Measurements from ENCODE around the gene PCDH1. TPM values are rescaled to one million over a fixed set of nuclear protein-coding genes. Genes with fewer than 3 reads are reported as not detected.

PCDH1 gene
- total RNA-seq, 6 experiments from 2014 or later = 20.8 to 44.1 (median 29.4) TPM

- H3K4me3 ChIP-seq = peak overlapping the region; percentile 62 to 76 (median 69)
- DNase-seq (peak; percentile 94 to 95 (median 94)), ATAC-seq (peak; percentile 90 to 95 (median 94))
- no peaks in the 10 kb centered on the region for H3K9me3 ChIP-seq
- WGBS (ENCODE audit: insufficient coverage, low coverage, low lambda C conversion rate, missing lambda C conversion rate) = 0% methylated on average over 13 of the region's 73 CpGs
- peak overlapping the region; percentile 94 to 99 (median 97) for H3K27ac ChIP-seq
- intact Hi-C loops (cut with DNase I) = no loop called here
- no peaks in the 10 kb centered on the region for H3K27me3 ChIP-seq
- H3K4me1 ChIP-seq = peaks cover 0 to 16% (median 5%) of the 10 kb centered on the region in 4 donors
- peak; percentile 89 for TF ChIP-seq POLR2A (IDR thresholded peaks at IDR 0.05)
- TF ChIP-seq CTCF (IDR thresholded peaks at IDR 0.05) = no peak
- no peaks in the 10 kb centered on the region for H3K36me3 ChIP-seq
These were observed 28.6 kb downstream of the PCDH1 start for GRCh38 chr5:141849415-141850243.

- H3K4me1 ChIP-seq = peaks cover 0 to 23% (median 5%) of the 10 kb centered on the region in 4 donors
- intact Hi-C loops (cut with DNase I) = no loop called here
- no peaks in the 10 kb centered on the region for H3K36me3 ChIP-seq
- H3K9me3 ChIP-seq = no peaks in the 10 kb centered on the region
- WGBS (ENCODE audit: insufficient coverage, low coverage, low lambda C conversion rate, missing lambda C conversion rate) = 9% methylated on average over 15 of the region's 19 CpGs
- TF ChIP-seq CTCF (IDR thresholded peaks at IDR 0.05) (no peak), POLR2A (IDR thresholded peaks at IDR 0.05) (no peak)
- H3K27ac ChIP-seq = peak overlapping the region; percentile 94 to 99 (median 97)
- no peaks in the 10 kb centered on the region for H3K27me3 ChIP-seq
- DNase-seq = peak in 1 of 3 donors; percentile 71
- ATAC-seq = peak; percentile 25 to 65 (median 30)
- peak overlapping the region; percentile 62 to 76 (median 69) for H3K4me3 ChIP-seq
These were observed 29.3 kb downstream of the PCDH1 start for GRCh38 chr5:141848744-141849414.

- 61% methylated on average over 6 of the region's 10 CpGs for WGBS (ENCODE audit: insufficient coverage, low coverage, low lambda C conversion rate, missing lambda C conversion rate)
- Histone ChIP-seq H3K36me3 (no peaks in the 10 kb centered on the region), H3K27ac (no peak overlapping the region), H3K27me3 (no peaks in the 10 kb centered on the region), H3K9me3 (no peaks in the 10 kb centered on the region), H3K4me1 (peaks cover 0 to 42% (median 10%) of the 10 kb centered on the region in 4 donors), H3K4me3 (no peak overlapping the region)
- TF ChIP-seq POLR2A (IDR thresholded peaks at IDR 0.05) (no peak), CTCF (IDR thresholded peaks at IDR 0.05) (no peak)
- peak in 1 of 3 donors; percentile 36 for DNase-seq
- no peak for ATAC-seq
- intact Hi-C loops (cut with DNase I) = no loop called here
These were observed 32.2 kb downstream of the PCDH1 start for GRCh38 chr5:141846031-141846430.

- intact Hi-C loops (cut with DNase I) = no loop called here
- H3K27me3 ChIP-seq = no peaks in the 10 kb centered on the region
- H3K4me3 ChIP-seq = no peak overlapping the region
- H3K4me1 ChIP-seq = peaks cover 0 to 48% (median 12%) of the 10 kb centered on the region in 4 donors
- 58% methylated on average over 5 of the region's 7 CpGs for WGBS (ENCODE audit: insufficient coverage, low coverage, low lambda C conversion rate, missing lambda C conversion rate)
- H3K9me3 ChIP-seq = no peaks in the 10 kb centered on the region
- DNase-seq (no peak), ATAC-seq (no peak)
- TF ChIP-seq CTCF (IDR thresholded peaks at IDR 0.05) (no peak), POLR2A (IDR thresholded peaks at IDR 0.05) (no peak)
- H3K36me3 ChIP-seq = no peaks in the 10 kb centered on the region
- no peak overlapping the region for H3K27ac ChIP-seq
These were observed 32.8 kb downstream of the PCDH1 start for GRCh38 chr5:141845371-141845851.

All from right lobe of liver (tissue), 6 donors.